ENCODE results near the gene CCDC149.
"Not testable (repeated sequence)": the region's sequence is repeated elsewhere in the genome, so short reads cannot be mapped to it uniquely, and the experiment has no call there.

CCDC149 gene

DNA sequence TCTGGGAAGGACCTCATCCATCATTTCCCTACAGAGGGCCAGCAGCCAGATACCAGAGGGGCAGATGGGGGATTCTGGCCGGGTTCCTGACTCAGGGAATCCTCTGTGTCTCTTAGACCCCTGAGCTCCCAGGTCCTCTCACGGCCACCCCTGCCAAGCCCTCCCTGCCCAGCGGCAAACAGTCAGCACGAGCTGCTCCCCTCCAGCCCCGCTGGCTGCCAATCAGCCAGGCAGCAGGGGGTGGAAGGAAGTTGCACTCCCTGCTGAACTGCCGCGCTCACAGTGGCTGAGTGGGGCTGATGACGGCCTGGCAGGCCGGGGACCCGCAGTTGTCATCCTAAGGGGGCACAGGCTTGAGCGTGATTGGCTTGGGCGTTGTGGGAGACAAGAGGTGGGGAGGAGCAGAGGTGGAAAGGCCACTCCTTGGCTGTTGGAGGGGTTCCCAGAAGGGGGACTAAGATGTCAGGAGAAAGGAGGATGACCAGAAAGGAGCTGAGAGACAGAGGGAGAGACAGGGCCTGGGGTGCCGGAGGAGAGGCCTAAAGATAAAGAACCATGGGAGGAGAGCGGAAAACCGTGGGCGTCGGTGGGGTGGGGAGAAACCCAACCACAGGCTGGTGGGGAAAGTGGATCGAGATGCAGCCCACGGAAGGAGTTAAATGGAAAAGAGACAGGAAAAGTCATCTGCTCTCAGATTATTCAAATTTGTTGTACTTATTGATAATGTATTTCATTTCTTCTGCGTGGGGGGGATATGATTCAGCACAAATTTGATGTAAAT lies 4.4 kb upstream of the CCDC149 start:
- TF ChIP-seq CTCF (IDR thresholded peaks at IDR 0.05; ENCODE audit: extremely low read depth, missing control alignments) = no peak
- no peak for DNase-seq (ENCODE audit: low spot score)

DNA sequence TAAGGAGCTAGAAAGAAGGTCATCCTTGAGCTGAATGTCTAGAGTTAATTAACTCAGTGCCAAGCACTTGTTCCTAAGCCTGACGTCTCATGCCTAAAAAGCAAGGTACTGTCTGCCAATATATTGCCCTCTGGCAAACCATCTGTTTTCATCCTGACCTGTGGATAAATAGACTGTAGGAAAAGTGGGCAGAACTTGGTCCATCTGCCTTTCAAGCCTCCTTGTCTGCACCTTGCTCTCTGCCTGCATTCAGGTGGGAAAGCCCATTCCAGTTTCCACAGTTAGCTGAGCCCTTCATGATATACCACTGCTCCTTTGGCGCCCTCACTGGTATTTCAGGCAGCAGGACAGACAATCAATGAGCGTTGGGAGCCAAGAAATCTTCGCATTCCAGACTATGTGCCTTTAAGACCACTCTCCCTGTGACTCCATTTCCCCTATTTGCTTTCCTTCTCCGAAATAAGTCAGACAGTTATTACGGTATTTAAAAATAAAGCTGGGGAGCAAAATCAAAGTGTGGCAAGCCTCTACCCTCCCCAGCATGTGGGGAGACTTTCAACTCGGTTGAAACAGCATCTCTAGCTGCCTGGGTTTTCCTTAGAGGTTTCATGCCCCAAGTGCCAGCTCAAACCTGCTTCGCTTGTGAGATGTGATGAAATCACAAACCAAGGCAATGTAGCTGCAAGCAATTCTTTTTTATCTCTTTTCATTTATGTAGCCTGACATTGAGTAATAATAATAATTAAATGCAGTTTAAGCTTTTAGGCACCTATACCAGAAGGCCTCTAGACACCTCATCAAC lies 2.5 kb upstream of the CCDC149 start:
- DNase-seq (ENCODE audit: low spot score) = no peak
- TF ChIP-seq CTCF (IDR thresholded peaks at IDR 0.05; ENCODE audit: extremely low read depth, missing control alignments) = no peak

- no peak for TF ChIP-seq CTCF (IDR thresholded peaks at IDR 0.05; ENCODE audit: extremely low read depth, missing control alignments)
- DNase-seq (ENCODE audit: low spot score) = no peak
Observed at GRCh38 chr4:24914460-24914859, 1.6 kb upstream of the CCDC149 start.

DNA sequence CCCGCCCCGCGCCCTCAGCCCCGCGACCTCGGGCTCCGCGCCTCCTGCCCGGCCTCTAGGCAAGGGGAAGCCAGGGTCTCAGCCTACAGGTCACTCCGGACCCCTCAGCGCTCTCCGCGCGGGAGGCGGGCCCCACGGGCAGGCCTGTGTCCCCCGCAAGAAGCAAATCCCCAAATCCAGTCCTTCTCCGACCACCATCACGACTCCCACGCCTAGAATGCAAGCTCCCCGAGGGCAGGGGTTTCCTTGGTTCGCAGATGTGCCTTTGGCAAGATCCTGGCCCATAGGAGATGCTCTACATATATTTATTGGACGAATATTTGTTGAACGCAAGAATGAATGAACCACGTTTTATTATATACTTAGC lies 260 bp upstream of the CCDC149 start:
- TF ChIP-seq CTCF (IDR thresholded peaks at IDR 0.05; ENCODE audit: extremely low read depth, missing control alignments) = no peak
- DNase-seq (ENCODE audit: low spot score) = no peak

DNA sequence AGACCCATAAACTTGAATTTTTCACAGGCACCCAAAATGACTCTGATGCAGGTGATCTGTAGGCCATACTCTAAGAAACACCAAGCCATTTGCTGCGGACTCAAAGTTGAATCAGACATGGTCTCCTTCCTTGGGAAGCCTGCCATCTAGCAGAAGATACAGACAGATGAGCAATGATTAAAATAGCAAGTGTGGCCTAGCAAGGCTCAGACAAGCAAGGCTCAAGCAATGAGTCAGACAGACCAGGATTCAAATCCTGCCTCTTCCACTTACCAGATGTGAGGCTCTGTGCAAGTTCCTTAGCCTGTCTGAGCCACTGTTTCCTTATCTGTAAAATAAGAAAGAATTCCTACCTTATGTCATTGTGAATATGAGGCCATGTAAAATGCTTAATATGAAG lies 2.3 kb downstream of the CCDC149 start:
- TF ChIP-seq CTCF (IDR thresholded peaks at IDR 0.05; ENCODE audit: extremely low read depth, missing control alignments) = no peak
- no peak for DNase-seq (ENCODE audit: low spot score)

- DNase-seq (ENCODE audit: low spot score) = not testable (repeated sequence)
Observed at GRCh38 chr4:24909606-24910005, 3.2 kb downstream of the CCDC149 start.

DNA sequence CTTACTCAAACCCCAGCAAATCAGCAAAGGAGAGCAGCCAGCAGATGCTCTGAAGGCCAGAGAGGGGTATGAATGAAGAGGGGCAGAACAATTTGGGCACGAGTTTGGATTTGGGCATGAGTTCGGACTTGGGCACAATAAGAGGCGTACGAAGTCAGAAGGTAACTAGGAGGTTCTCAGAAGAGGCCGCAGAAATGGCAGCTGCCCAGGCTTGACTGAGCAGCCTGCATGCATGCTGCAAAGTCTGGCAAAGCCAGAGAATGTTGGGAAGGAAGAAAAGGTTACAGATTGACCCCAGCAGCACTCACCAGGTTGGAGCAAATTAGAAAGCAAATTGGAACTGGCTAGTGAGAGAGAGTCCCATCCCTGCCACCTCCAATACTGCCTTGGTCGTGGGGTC lies 15.2 kb downstream of the CCDC149 start:
- TF ChIP-seq CTCF (IDR thresholded peaks at IDR 0.05; ENCODE audit: extremely low read depth, missing control alignments) = no peak
- no peak for DNase-seq (ENCODE audit: low spot score)
